K562 (cell line): ENCODE results near the gene RGS3. TPM values are rescaled to one million over a fixed set of nuclear protein-coding genes. Genes with fewer than 3 reads are reported as not detected.

ENCODE experiments used
- ATAC-seq: fragments of 200-7000 bp; cut with Tn5 transposase; 3 replicates; pipeline ENCODE4 v1.9.1; 2020; ENCODE audit warnings: moderate library complexity
- BruUV-seq: library from RNA; stranded (reverse); fragments of 400-500 nt; replicated peaks from 2 replicates; lab custom pipeline; 2021; lab: Mats Ljungman, UMichigan
- CTCF ChIA-PET: fragments of 300-600 bp; formaldehyde crosslinking; extraction: SDS; loops from one replicate; lab custom pipeline; 2021; ENCODE audit warnings: low intra/inter-chr PET ratio; lab: Yijun Ruan, JAX
- POLR2A ChIA-PET: fragments of 300-600, 350-650 bp; sonication (Branson Sonifier 250); formaldehyde crosslinking; extraction: SDS; loops from one replicate; lab custom pipeline; 2021; ENCODE audit warnings: antibody characterized with exemption, inconsistent platforms; lab: Yijun Ruan, JAX
- DNase-seq, 4 experiments: peaks; one replicate each; pipeline versions ENCODE4 v3.0.0 to v3.0.0-alpha.2; 2011 to 2018; ENCODE audit warnings: low spot score in 3 of 4, mixed read lengths in 3 of 4; ENCODE audit errors: extremely low read depth in 1 of 4
- FAIRE-seq: peaks from 2 replicates; lab custom pipeline; 2011; peaks lifted over from hg19 to GRCh38; lab: Jason Lieb, UNC
- H2AFZ ChIP-seq: 2 replicates; pipeline ENCODE4 v1.6.0; 2011; ENCODE audit warnings: low read depth, low read length, control low read depth, inconsistent platforms
- H3K27ac ChIP-seq: fragments of 200-600 bp; 3 replicates; pipeline ENCODE4 v1.8.0; 2011; ENCODE audit warnings: low read depth, mild to moderate bottlenecking, control low read depth, inconsistent platforms, low read length, moderate library complexity, mixed read lengths; ENCODE audit errors: extremely low read depth
- H3K27me3 ChIP-seq, 2 experiments: fragments of 300-600 bp in 1 of 2; 2 replicates in 1 of 2; 3 replicates in 1 of 2; pipeline versions ENCODE4 v1.6.0 to v1.8.0; 2011; ENCODE audit warnings: inconsistent platforms in 2 of 2, low read length in 2 of 2, mild to moderate bottlenecking in 1 of 2, mixed read lengths in 1 of 2, moderate library complexity in 1 of 2; ENCODE audit not compliant: control insufficient read depth in 2 of 2, insufficient read depth in 2 of 2
- H3K36me3 ChIP-seq: fragments of 300-600 bp; 3 replicates; pipeline ENCODE4 v1.8.0; 2011; ENCODE audit warnings: mild to moderate bottlenecking, low read length, inconsistent platforms; ENCODE audit not compliant: control insufficient read depth, insufficient read depth
- H3K4me1 ChIP-seq, 2 experiments: fragments of 200-600 bp in 1 of 2; replicated peaks in 1 of 2; 2 replicates in 1 of 2; 3 replicates in 1 of 2; pipeline versions ENCODE4 v1.5.1 to v1.8.0; 2011; ENCODE audit warnings: inconsistent platforms in 2 of 2, low read length in 2 of 2, mild to moderate bottlenecking in 1 of 2, mixed read lengths in 1 of 2, moderate library complexity in 1 of 2; ENCODE audit not compliant: control insufficient read depth in 2 of 2, insufficient read depth in 2 of 2
- H3K4me2 ChIP-seq: 2 replicates; pipeline ENCODE4 v1.6.1; 2011; ENCODE audit warnings: low read length, control low read depth, inconsistent platforms, mixed read lengths; ENCODE audit not compliant: insufficient read depth
- H3K4me3 ChIP-seq: fragments of 200-600 bp; sonication (generic), shearing (Covaris generic); 2 replicates; pipeline ENCODE4 v1.5.1; 2016; ENCODE audit warnings: control low read depth, inconsistent platforms
- H3K79me2 ChIP-seq: fragments of 200-600 bp; 3 replicates; pipeline ENCODE4 v1.8.0; 2011; ENCODE audit warnings: low read length, inconsistent platforms; ENCODE audit not compliant: control insufficient read depth, insufficient read depth
- H3K9ac ChIP-seq, 2 experiments: 2 replicates each; pipeline versions ENCODE4 v1.6.0 to v1.6.1; 2011; ENCODE audit warnings: low read depth in 2 of 2, low read length in 2 of 2, control low read depth in 1 of 2, inconsistent platforms in 1 of 2, mild to moderate bottlenecking in 1 of 2, mixed read lengths in 1 of 2; ENCODE audit not compliant: insufficient read depth in 1 of 2
- H3K9me1 ChIP-seq: one replicate; pipeline ENCODE4 v1.6.0; 2011; ENCODE audit warnings: inconsistent platforms, mild to moderate bottlenecking, low read length, moderate library complexity; ENCODE audit not compliant: control insufficient read depth, insufficient read depth
- H3K9me3 ChIP-seq: replicated peaks from 2 replicates; pipeline ENCODE4 v1.5.1; 2011; ENCODE audit warnings: low read depth, low read length, inconsistent platforms; ENCODE audit not compliant: control insufficient read depth, insufficient read depth
- H4K20me1 ChIP-seq: replicated peaks from 2 replicates; pipeline ENCODE4 v1.6.1; 2011; ENCODE audit warnings: low read length, inconsistent platforms, mixed read lengths; ENCODE audit not compliant: control insufficient read depth, insufficient read depth
- ATF7 ChIP-seq: fragments of 450-650 bp; IDR thresholded peaks from 2 replicates; pipeline ENCODE4 v1.7.1; 2014; ENCODE audit warnings: mild to moderate bottlenecking, moderate library complexity
- CBX3 ChIP-seq, 2 experiments: IDR thresholded peaks; 1 replicate in 1 of 2; 2 replicates in 1 of 2; pipeline ENCODE4 v1.6.1; 2012; ENCODE audit warnings: inconsistent platforms in 2 of 2, low read length in 2 of 2, borderline replicate concordance in 1 of 2, control low read depth in 1 of 2
- FOXK1 ChIP-seq: sonication (generic); formaldehyde crosslinking; IDR thresholded peaks from 2 replicates; pipeline ENCODE4 v1.8.0; 2022; ENCODE audit warnings: missing genetic modification reagents, mild to moderate bottlenecking, borderline replicate concordance
- GABPA ChIP-seq: fragments of 200-800 bp; sonication (Bioruptor generic); conservative IDR thresholded peaks from 2 replicates; pipeline ENCODE4 v1.6.1; 2016; ENCODE audit warnings: low read depth, missing genetic modification characterization, missing compliant biosample characterization
- HNRNPL ChIP-seq: fragments of 200-400 bp; formaldehyde crosslinking; IDR thresholded peaks from 2 replicates; pipeline ENCODE4 v1.6.1; 2017; ENCODE audit warnings: low read depth, mild to moderate bottlenecking, low read length
- NFIX ChIP-seq: fragments of 250-450 bp; sonication (Bioruptor Pico); IDR thresholded peaks from 2 replicates; pipeline ENCODE4 v1.4.0; 2020; ENCODE audit warnings: low read depth, mild to moderate bottlenecking, moderate library complexity
- PURB ChIP-seq: sonication (generic); formaldehyde crosslinking; IDR thresholded peaks from 2 replicates; pipeline ENCODE4 v1.9.0; 2021; ENCODE audit warnings: low read depth, mild to moderate bottlenecking, missing genetic modification reagents
- RCOR1 ChIP-seq, 2 experiments: IDR thresholded peaks; 2 replicates each; pipeline ENCODE4 v1.6.1; 2012; ENCODE audit warnings: low read depth in 2 of 2, low read length in 2 of 2, borderline replicate concordance in 1 of 2, improper control_type of control experiment in 1 of 2
- THRAP3 ChIP-seq: fragments of 450-650 bp; IDR thresholded peaks from 2 replicates; pipeline ENCODE4 v1.6.1; 2016; ENCODE audit warnings: mild to moderate bottlenecking, inconsistent platforms, borderline replicate concordance
- ZNF224 ChIP-seq: sonication (generic); formaldehyde crosslinking; IDR thresholded peaks from 2 replicates; pipeline ENCODE4 v1.8.0; 2022; ENCODE audit warnings: mild to moderate bottlenecking, missing genetic modification reagents
- ZNF695 ChIP-seq: fragments of 450-650 bp; formaldehyde crosslinking; IDR thresholded peaks from 2 replicates; pipeline ENCODE4 v1.4.0; 2020; ENCODE audit warnings: mild to moderate bottlenecking, moderate library complexity
- WGBS: fragments of 100-300 bp; shearing (Covaris generic); methylation state at CpG from one replicate; pipeline ENCODE4 v1.1.6; 2016; ENCODE audit warnings: low coverage, mixed read lengths; ENCODE audit not compliant: insufficient coverage; ENCODE audit errors: missing lambda C conversion rate; 5-methylcytosine and 5-hydroxymethylcytosine counted together
- in situ Hi-C: fragments of 300-500 bp; cut with MboI; formaldehyde crosslinking; loops from 4 replicates; pipeline ENCODE4 v1.15.0; 2018; ENCODE audit warnings: inconsistent platforms, mixed read lengths
- intact Hi-C: fragments of 100-400 bp; cut with micrococcal nuclease; formaldehyde crosslinking; loops from 2 replicates; pipeline ENCODE4 v1.14.2; 2022
- polyA plus RNA-seq, 8 experiments: library from polyadenylated mRNA; depleted of rRNA in 4 of 8; stranded (reverse) in 5 of 8; unstranded in 3 of 8; fragments of >200 nt; fragmentation: Nextera tagmentation in 2 of 8; fragmentation: Illumina TruSeq in 1 of 8; extraction: Ambion mirVana in 2 of 8; extraction: Trizol in 1 of 8; gene quantifications; 2 replicates each; pipeline versions ENCODE4 v1.2.1 to v1.2.3, GENCODE V29; 2011 to 2014; ENCODE audit warnings: inconsistent platforms in 1 of 8, missing spikeins in 1 of 8
- total RNA-seq, 7 experiments: library from RNA; depleted of rRNA in 6 of 7; stranded (reverse); fragments of >200 nt in 6 of 7; fragmentation: Illumina TruSeq in 2 of 7; extraction: Trizol in 2 of 7; gene quantifications; 2 replicates each; pipeline versions ENCODE4 v1.2.1 to v1.2.3, GENCODE V29; 2011 to 2021; ENCODE audit warnings: low replicate concordance in 1 of 7
- TF ChIP-seq, protein P1 (sequence below): fragments of 450-650 bp; conservative IDR thresholded peaks from 2 replicates; pipeline ENCODE4 v1.6.1; 2016; ENCODE audit warnings: missing genetic modification characterization, low read depth, mild to moderate bottlenecking, control low read depth, missing compliant biosample characterization
- TF ChIP-seq, protein P2 (sequence below): fragments of 450-650 bp; IDR thresholded peaks from 2 replicates; pipeline ENCODE4 v1.6.1; 2016; ENCODE audit warnings: antibody characterized with exemption

RGS3 gene
- total and polyA plus RNA-seq, 9 of the 15 experiments (the other 6 are each of a cell fraction or from before 2014, with no cell fraction given), result 0.08 to 2.9 (median 0.95) TPM

DNA sequence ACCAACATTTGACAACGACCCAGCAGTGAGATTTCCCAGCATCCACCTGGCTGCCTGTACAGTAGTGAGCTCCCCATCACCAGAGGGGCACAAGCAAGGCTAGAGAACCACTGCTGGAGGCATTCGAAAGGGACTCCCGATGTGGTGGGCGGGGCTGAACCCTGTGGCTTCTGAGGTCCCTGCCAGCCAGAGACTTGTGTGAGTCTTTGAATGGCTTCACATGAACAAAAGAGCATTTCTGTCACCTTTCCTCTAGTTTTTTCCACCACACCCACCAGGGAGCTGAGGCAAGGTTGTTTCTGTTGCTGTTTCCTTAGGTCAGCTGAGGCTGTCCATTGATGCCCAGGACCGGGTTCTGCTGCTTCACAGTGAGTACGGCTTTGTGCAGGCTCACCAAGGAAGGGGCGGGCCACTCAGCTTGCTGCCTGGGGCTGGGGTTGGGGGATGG lies 15.7 kb downstream of the RGS3 start:
- H3K27me3 ChIP-seq, result peaks cover 32 to 68% of the 10 kb centered on the region in 2 experiments
- 5% methylated on average over 7 of the region's 7 CpGs for WGBS
- H3K9me3 ChIP-seq, result no peaks in the 10 kb centered on the region
- H3K4me2 ChIP-seq, result no peak overlapping the region
- TF ChIP-seq ZNF695 (CRISPR knock-in tag) (no peak), GABPA (tag) (no peak), CBX3 (IDR thresholded peaks at IDR 0.05; ENCODE audit: borderline replicate concordance in 1 of 2, low read length in 2 of 2) (no peak), ZNF224 (CRISPR knock-in tag) (no peak), NFIX (no peak), PURB (CRISPR knock-in tag) (no peak), HNRNPL (no peak), FOXK1 (CRISPR knock-in tag) (no peak), RCOR1 (IDR thresholded peaks at IDR 0.05; ENCODE audit: borderline replicate concordance in 1 of 2, low read depth in 2 of 2, low read length in 2 of 2) (no peak), ATF7 (no peak), THRAP3 (no peak)
- TF ChIP-seq, protein P1, sequence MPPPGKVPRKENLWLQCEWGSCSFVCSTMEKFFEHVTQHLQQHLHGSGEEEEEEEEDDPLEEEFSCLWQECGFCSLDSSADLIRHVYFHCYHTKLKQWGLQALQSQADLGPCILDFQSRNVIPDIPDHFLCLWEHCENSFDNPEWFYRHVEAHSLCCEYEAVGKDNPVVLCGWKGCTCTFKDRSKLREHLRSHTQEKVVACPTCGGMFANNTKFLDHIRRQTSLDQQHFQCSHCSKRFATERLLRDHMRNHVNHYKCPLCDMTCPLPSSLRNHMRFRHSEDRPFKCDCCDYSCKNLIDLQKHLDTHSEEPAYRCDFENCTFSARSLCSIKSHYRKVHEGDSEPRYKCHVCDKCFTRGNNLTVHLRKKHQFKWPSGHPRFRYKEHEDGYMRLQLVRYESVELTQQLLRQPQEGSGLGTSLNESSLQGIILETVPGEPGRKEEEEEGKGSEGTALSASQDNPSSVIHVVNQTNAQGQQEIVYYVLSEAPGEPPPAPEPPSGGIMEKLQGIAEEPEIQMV (tag), result no peak
- TF ChIP-seq, protein P2, sequence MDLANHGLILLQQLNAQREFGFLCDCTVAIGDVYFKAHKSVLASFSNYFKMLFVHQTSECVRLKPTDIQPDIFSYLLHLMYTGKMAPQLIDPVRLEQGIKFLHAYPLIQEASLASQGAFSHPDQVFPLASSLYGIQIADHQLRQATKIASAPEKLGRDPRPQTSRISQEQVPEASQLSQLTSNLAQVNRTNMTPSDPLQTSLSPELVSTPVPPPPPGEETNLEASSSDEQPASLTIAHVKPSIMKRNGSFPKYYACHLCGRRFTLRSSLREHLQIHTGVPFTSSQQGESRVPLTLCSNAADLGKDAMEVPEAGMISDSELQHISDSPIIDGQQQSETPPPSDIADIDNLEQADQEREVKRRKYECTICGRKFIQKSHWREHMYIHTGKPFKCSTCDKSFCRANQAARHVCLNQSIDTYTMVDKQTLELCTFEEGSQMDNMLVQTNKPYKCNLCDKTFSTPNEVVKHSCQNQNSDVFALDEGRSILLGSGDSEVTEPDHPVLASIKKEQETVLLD, result no peak
- ATAC-seq, result no peak
- ChIA-PET POLR2A (interaction anchor here (1.0 to 1.5 kb wide), 3 partner anchors 9 to 14 kb away, joined by 3 to 5 read pairs (median 4); no protein-coding TSS in a partner anchor), CTCF (no interaction called here)
- no peak overlapping the region for H3K4me3 ChIP-seq
- intact Hi-C loops, result no loop called here
- no peaks in the 10 kb centered on the region for H3K4me1 ChIP-seq
- H3K27ac ChIP-seq, result no peak overlapping the region
- no peak for FAIRE-seq
- in situ Hi-C loops, result no loop called here
- DNase-seq, result no peak
- H4K20me1 ChIP-seq, result no peaks in the 10 kb centered on the region; the same call in 1 of the 2 replicates
- no peak overlapping the region for H2AFZ ChIP-seq
- H3K9me1 ChIP-seq, result no peaks in the 10 kb centered on the region
- BruUV-seq, result no TSS peak
- no peaks in the 10 kb centered on the region for H3K79me2 ChIP-seq
- H3K9ac ChIP-seq, result no peak overlapping the region
- no peaks in the 10 kb centered on the region for H3K36me3 ChIP-seq
